Measurements from ENCODE around the gene PGM1. TPM values are rescaled to one million over a fixed set of nuclear protein-coding genes. Genes with fewer than 3 reads are reported as not detected.
A peak's percentile ranks its signal among the peaks of the same experiment; 100 is the strongest.

Gene PGM1
- total RNA-seq, 1 donor: 52.4 TPM

DNA sequence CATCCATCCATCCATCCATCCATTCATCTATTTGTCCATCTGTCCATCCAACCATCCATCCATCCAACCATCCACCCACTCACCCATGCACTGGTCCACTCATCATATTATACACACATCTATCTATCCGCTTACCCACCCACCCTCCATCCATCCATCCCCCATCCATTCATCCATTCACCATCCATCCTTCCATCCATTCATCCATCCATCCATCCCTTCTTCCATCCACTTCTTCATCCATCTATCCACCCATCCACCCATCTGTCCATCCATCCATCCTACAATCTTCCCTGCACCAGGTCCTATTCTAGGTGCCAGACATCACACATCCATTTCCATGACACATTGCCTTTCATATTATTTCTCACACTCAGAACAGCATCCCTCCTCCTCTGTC, 93.5 kb downstream of the PGM1 start:
- H3K4me3 ChIP-seq (ENCODE audit: low read depth, low read length): no peak overlapping the region
- TF ChIP-seq, protein P1, sequence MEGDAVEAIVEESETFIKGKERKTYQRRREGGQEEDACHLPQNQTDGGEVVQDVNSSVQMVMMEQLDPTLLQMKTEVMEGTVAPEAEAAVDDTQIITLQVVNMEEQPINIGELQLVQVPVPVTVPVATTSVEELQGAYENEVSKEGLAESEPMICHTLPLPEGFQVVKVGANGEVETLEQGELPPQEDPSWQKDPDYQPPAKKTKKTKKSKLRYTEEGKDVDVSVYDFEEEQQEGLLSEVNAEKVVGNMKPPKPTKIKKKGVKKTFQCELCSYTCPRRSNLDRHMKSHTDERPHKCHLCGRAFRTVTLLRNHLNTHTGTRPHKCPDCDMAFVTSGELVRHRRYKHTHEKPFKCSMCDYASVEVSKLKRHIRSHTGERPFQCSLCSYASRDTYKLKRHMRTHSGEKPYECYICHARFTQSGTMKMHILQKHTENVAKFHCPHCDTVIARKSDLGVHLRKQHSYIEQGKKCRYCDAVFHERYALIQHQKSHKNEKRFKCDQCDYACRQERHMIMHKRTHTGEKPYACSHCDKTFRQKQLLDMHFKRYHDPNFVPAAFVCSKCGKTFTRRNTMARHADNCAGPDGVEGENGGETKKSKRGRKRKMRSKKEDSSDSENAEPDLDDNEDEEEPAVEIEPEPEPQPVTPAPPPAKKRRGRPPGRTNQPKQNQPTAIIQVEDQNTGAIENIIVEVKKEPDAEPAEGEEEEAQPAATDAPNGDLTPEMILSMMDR (IDR thresholded peaks at IDR 0.05; ENCODE audit: insufficient read depth, low read length): no peak
- no peak for DNase-seq (ENCODE audit: low read depth)

DNA sequence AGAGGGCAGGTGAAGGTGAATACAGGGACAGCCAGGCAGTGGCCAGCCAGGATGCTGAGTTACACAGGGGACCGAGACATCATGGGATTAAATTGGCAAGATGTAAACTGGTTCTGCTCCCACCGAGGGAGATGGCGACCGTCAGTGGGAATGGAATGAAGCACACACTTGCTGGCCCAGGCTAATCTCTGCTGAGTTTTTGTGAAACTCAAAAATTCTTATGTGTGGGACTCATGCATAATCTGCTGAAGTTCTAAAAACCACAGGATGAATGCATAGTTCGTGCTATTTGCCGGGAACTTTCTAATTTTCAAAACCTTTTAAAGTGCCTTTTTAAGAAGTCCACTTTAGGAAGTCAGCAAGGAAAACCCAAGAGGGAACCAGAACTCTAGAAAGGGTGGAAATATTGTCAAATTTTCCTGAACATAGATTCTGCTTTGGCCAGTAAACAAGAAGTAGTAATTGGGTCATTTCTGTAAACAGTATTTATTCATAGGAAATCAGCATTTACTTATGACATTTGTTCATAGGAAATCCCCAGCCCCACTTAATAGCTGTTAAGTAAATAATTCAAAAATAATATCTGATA, 95.2 kb downstream of the PGM1 start:
- TF ChIP-seq, protein P1 (IDR thresholded peaks at IDR 0.05; ENCODE audit: insufficient read depth, low read length): no peak
- peak; percentile 88 for DNase-seq (ENCODE audit: low read depth)
- H3K4me3 ChIP-seq (ENCODE audit: low read depth, low read length): no peak overlapping the region

DNA sequence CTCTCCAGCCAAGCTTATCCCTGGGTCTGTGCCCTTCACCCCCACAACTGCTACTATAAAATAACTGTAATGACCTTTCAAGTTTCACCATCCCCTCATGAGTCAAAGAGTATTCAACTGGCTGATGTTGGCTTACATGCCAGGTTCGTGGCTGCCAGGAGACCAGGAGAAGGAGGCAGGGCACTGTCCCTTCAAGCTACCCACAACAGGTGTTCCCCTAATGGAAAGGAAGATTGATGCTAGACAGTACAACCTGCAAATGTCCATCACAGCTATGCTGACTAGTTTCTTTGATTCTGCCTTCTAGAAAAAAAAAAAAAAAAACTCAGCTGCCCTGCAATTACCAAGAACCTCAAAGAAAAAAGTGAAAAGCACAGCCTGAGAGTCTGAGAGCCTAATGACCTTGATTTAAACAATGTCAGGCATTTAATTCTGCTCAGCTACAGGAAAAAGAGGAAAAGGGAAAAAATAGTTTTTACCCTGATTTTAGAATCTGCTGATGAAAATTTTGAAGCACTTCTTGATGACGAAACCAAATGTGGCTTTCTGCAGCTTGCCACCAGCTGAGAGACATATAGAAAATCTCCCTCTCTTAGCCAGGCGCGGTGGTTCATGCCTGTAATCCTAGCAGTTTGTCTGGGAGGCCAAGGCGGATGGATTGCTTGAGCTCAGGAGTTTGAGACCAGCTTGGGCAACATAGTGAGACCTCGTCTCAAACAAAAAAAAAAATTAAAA, 97.9 kb downstream of the PGM1 start:
- no peak for DNase-seq (ENCODE audit: low read depth)
- H3K4me3 ChIP-seq (ENCODE audit: low read depth, low read length): no peak overlapping the region
- TF ChIP-seq, protein P1 (IDR thresholded peaks at IDR 0.05; ENCODE audit: insufficient read depth, low read length): no peak

DNA sequence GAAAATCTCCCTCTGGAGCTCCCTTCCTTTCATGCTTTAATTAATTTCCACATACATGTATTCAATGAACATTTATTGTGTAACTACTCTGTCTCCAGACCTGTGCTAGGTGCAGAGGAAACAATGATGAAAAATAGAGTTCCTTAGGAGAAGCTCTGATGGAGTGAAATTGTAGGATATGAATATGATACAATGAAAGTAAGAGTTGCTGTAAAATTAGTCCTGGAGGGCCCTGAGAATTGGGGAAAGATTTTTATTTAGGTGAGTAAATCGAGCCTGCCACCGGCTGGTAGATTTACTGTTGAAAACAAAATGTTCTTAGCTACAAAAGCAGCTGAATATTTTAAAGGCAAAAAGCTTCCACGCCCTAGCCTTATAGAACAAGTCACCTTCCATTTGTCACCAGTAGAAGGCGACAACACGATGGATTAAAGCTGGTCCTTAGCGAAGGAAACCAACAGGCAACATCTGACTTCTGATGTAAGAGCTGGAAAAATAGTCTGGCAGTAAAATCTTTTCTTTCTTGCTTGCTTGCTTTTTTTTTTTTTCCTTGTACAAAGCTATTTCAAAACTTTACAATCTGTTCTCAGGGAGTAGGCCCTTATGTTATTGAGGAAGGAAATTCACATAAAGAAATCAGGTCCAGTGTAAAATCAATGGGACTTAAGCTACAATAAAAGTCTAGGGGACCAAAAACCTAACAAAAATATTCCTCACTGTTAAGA, 98.7 kb downstream of the PGM1 start:
- H3K4me3 ChIP-seq (ENCODE audit: low read depth, low read length): no peak overlapping the region
- peak; percentile 99 for DNase-seq (ENCODE audit: low read depth)
- TF ChIP-seq, protein P1 (IDR thresholded peaks at IDR 0.05; ENCODE audit: insufficient read depth, low read length): peak; percentile 78

DNA sequence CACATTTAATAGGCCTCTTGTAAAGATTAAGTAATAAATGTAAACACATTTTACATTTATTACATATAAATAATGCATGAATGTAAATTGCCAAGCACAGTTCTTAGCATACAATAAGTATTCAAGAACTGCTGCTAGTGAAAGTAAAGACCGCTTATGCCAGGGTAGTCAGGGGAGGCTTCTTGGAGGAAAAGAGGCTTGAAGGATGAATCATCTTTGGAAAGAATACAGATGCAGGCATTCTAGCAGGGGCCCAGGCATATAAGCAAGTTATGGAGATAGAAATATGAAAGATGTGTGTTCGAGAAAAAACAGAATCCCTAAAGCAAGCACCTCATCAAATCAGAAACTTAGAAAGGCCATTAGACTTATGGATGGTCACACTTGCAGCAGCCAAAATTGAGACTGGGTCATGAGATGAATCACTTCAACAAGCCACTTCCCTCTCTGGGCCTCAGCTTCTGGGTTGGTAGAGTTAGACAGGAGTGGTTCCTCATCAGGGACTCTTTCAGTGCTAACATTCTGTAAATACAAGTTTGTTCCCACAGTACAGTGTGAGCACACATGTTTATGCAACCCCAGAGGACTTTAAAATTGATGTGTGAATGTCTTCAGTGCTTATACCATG, 100.8 kb downstream of the PGM1 start:
- TF ChIP-seq, protein P1 (IDR thresholded peaks at IDR 0.05; ENCODE audit: insufficient read depth, low read length): no peak
- peak; percentile 28 for DNase-seq (ENCODE audit: low read depth)
- no peak overlapping the region for H3K4me3 ChIP-seq (ENCODE audit: low read depth, low read length)

DNA sequence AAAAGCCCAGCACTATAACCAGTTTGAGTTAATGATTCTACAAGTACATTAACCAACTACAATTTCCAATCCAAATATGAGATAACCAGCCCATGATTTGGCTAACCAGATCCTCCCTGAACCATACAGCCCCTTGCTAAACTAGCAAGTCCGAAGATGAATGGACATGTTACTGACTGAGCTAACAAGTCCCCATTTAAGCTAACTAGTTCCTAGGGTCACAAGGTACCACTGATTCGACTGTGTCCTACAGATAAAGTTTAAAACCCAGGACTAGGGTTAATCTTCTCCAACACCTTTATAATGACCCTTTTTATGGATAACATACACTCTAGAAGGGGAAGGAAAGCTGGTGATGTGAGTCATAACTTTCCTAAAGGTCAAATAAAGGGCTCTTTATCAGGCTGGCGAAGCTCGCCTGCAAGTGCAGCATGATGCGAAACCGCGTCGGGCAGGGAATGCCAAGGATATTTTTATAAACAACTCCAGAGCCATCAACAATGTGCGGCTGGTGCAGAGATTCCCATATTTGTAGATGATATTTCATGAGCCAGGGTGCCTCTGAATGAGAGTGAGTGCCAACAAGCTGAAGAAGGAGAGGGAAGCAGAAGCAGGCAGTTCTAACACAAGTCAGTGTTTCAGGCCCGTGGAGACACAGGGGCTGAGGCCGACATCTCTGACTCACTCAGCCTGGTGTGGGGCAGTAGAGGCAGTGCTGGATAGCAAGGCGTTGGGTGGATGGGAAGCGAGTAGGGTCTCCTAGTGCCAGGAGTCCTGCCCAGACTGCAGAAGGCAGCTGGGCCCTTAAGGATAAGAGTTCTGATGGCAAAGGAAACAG, 105.0 kb downstream of the PGM1 start:
- TF ChIP-seq, protein P1 (IDR thresholded peaks at IDR 0.05; ENCODE audit: insufficient read depth, low read length): no peak
- H3K4me3 ChIP-seq (ENCODE audit: low read depth, low read length): no peak overlapping the region
- DNase-seq (ENCODE audit: low read depth): peak; percentile 56

Data from fibroblast of the aortic adventitia (primary cell).